Right lobe of liver (tissue), 6 donors: Measurements from ENCODE around the gene ARHGAP4. TPM values are rescaled to one million over a fixed set of nuclear protein-coding genes. Genes with fewer than 3 reads are reported as not detected.

Experiments used
- ATAC-seq, 4 donors: fragments of 200-7000 bp; cut with Tn5 transposase; one replicate each; pipeline ENCODE4 v1.9.1; 2020; ENCODE audit warnings: mild to moderate bottlenecking in 4 of 4, moderate library complexity in 4 of 4
- DNase-seq, 3 donors: peaks; one replicate each; pipeline ENCODE4 v3.0.0-alpha.2; 2020
- H3K27ac ChIP-seq, 3 donors: fragments of 200-600 bp; one replicate each; pipeline ENCODE4 v1.8.0; 2022
- H3K27me3 ChIP-seq, 2 donors: fragments of 200-600 bp; one replicate each; pipeline ENCODE4 v1.8.0; 2022
- H3K36me3 ChIP-seq, 4 donors: fragments of 200-600 bp; sonication (generic) in 1 of 4; one replicate each; pipeline versions ENCODE4 v1.5.1 to v1.8.0; 2017 to 2022; ENCODE audit warnings: control low read depth in 1 of 4
- H3K4me1 ChIP-seq, 4 donors: fragments of 200-600 bp; sonication (generic) in 1 of 4; one replicate each; pipeline versions ENCODE4 v1.5.1 to v1.8.0; 2017 to 2022; ENCODE audit warnings: control low read depth in 1 of 4
- H3K4me3 ChIP-seq, 3 donors: fragments of 200-600 bp; one replicate each; pipeline ENCODE4 v1.8.0; 2022
- H3K9me3 ChIP-seq, 4 donors: fragments of 200-600 bp; sonication (generic) in 1 of 4; one replicate each; pipeline versions ENCODE4 v1.5.1 to v1.8.0; 2017 to 2022; ENCODE audit warnings: control low read depth in 1 of 4
- POLR2A ChIP-seq: fragments of 450-650 bp; IDR thresholded peaks from one replicate; pipeline ENCODE4 v1.6.1; 2017; ENCODE audit warnings: antibody characterized with exemption, mild to moderate bottlenecking
- WGBS: methylation state at CpG from one replicate; pipeline ENCODE4 v1.1.6; 2018; ENCODE audit warnings: low coverage, low lambda C conversion rate; ENCODE audit not compliant: insufficient coverage; ENCODE audit errors: missing lambda C conversion rate; 5-methylcytosine and 5-hydroxymethylcytosine counted together
- intact Hi-C, 2 donors: fragments of 100-400 bp; cut with DNase I; formaldehyde crosslinking; loops; one replicate each; pipeline versions ENCODE4 v1.11.2 to v1.14.1; 2022
- total RNA-seq, 6 experiments: library from RNA; depleted of rRNA in 2 of 6; stranded (reverse); fragments of >200 nt in 2 of 6; fragmentation: NEBNext Ultra II Directional in 3 of 6; extraction: Animal tissue kit (Norgen Biotek cat#: 25700) in 3 of 6; gene quantifications; one replicate each; pipeline versions ENCODE4 v1.1.0 to v1.2.4, GENCODE V29; 2016 to 2023
- TF ChIP-seq, protein P1 (sequence below), 4 donors: fragments of 200-600 bp in 3 of 4; fragments of 450-650 bp in 1 of 4; IDR thresholded peaks; one replicate each; pipeline versions ENCODE4 v1.5.1 to v1.8.0; 2016 to 2022; ENCODE audit warnings: antibody characterized with exemption in 4 of 4, mild to moderate bottlenecking in 2 of 4
- donor health status: DM: no; HTN: yes; CAD: no.
- donor health status: DM: no; HTN: no; CAD: no.
- donor health status: DM: no; HTN: no; CAD: no.
- donor health status: DM: no; HTN: yes; CAD: no.
- donor health status: DM: no; HTN: yes; CAD: no.

The ARHGAP4 gene
- total RNA-seq, 6 experiments from 2014 or later = 5.5 to 11.9 (median 8.7) TPM

DNA sequence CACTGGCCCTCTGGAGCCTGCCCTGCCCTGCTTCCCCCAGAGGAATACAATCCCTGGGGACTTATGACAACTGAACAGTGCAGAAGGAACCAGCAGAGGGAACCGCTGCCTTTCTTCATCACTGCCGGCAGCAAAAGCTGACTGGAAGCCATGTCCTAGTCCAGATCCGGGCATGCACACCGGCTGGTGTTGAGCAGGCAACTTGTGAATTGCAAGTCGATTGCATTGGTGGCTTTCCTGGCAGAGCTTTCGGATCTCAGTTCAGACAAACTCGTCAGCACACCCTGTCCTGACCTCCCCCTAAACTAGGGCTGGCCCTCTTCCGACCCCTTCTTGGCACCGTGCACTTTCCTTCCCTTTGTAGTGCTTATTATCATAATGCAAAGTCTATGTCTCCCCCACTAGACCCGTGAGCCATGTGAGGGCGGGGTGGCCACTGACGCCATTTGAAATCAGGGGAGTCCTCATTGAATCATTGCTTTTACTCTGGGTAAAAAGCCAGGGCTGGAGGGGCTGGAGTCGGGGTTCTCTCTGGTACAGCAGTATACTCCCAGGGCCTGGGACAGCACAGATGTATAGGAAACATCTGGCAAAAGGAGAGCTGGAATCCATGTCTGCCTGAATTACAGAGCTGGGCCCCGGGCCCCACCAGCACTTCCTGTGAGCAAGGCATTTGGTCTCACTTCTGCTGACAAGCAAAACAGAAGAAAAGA, 1.8 kb downstream of the ARHGAP4 start:
- ATAC-seq = no peak
- H3K9me3 ChIP-seq = no peaks in the 10 kb centered on the region
- peak in 1 of 3 donors; percentile 41 for DNase-seq
- H3K27me3 ChIP-seq = no peaks in the 10 kb centered on the region
- H3K27ac ChIP-seq = no peak overlapping the region
- H3K36me3 ChIP-seq = no peaks in the 10 kb centered on the region
- peak overlapping the region in 1 of 3 donors; percentile 2 for H3K4me3 ChIP-seq
- 33% methylated on average over 9 of the region's 14 CpGs for WGBS
- no peak for TF ChIP-seq POLR2A
- TF ChIP-seq, protein P1, sequence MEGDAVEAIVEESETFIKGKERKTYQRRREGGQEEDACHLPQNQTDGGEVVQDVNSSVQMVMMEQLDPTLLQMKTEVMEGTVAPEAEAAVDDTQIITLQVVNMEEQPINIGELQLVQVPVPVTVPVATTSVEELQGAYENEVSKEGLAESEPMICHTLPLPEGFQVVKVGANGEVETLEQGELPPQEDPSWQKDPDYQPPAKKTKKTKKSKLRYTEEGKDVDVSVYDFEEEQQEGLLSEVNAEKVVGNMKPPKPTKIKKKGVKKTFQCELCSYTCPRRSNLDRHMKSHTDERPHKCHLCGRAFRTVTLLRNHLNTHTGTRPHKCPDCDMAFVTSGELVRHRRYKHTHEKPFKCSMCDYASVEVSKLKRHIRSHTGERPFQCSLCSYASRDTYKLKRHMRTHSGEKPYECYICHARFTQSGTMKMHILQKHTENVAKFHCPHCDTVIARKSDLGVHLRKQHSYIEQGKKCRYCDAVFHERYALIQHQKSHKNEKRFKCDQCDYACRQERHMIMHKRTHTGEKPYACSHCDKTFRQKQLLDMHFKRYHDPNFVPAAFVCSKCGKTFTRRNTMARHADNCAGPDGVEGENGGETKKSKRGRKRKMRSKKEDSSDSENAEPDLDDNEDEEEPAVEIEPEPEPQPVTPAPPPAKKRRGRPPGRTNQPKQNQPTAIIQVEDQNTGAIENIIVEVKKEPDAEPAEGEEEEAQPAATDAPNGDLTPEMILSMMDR (IDR thresholded peaks at IDR 0.05) = peak in 2 of 4 donors; percentile 9 to 12
- H3K4me1 ChIP-seq = peaks cover 0 to 9% (median 4%) of the 10 kb centered on the region in 4 donors
- intact Hi-C loops = no loop called here

GRCh38 chrX:153922932-153923857, 2.9 kb downstream of the ARHGAP4 start:
- no peak for TF ChIP-seq POLR2A
- TF ChIP-seq, protein P1 (IDR thresholded peaks at IDR 0.05) = peak; percentile 28 to 71 (median 63)
- ATAC-seq = peak; percentile 73 to 79 (median 76)
- intact Hi-C loops = no loop called here
- Histone ChIP-seq H3K4me1 (no peaks in the 10 kb centered on the region), H3K27ac (no peak overlapping the region), H3K27me3 (no peaks in the 10 kb centered on the region), H3K36me3 (no peaks in the 10 kb centered on the region), H3K4me3 (no peak overlapping the region), H3K9me3 (no peaks in the 10 kb centered on the region)
- 57% methylated on average over 7 of the region's 25 CpGs for WGBS
- peak; percentile 83 to 85 (median 84) for DNase-seq

- Histone ChIP-seq H3K4me3 (no peak overlapping the region), H3K27ac (no peak overlapping the region), H3K9me3 (no peaks in the 10 kb centered on the region), H3K27me3 (no peaks in the 10 kb centered on the region), H3K4me1 (no peaks in the 10 kb centered on the region), H3K36me3 (no peaks in the 10 kb centered on the region)
- no peak for TF ChIP-seq POLR2A
- TF ChIP-seq, protein P1 (IDR thresholded peaks at IDR 0.05) = no peak
- intact Hi-C loops = no loop called here
- peak in 1 of 3 donors; percentile 28 for DNase-seq
- WGBS = 20% methylated on average over 4 of the region's 40 CpGs
- peak in 1 of 4 donors; percentile 10 for ATAC-seq
These were observed 4.3 kb downstream of the ARHGAP4 start for GRCh38 chrX:153921511-153922446.

GRCh38 chrX:153921070-153921469, 5.0 kb downstream of the ARHGAP4 start:
- no peaks in the 10 kb centered on the region for H3K27me3 ChIP-seq
- intact Hi-C loops = no loop called here
- TF ChIP-seq, protein P1 (IDR thresholded peaks at IDR 0.05) = no peak
- no peak for TF ChIP-seq POLR2A
- no peak for DNase-seq
- no peak overlapping the region for H3K4me3 ChIP-seq
- no peak overlapping the region for H3K27ac ChIP-seq
- no peak for ATAC-seq
- H3K9me3 ChIP-seq = no peaks in the 10 kb centered on the region
- no CpG with 5 or more reads among the region's 16 CpGs for WGBS
- H3K36me3 ChIP-seq = no peaks in the 10 kb centered on the region
- H3K4me1 ChIP-seq = no peaks in the 10 kb centered on the region
